Measurements from ENCODE around the gene BCR. TPM values are rescaled to one million over a fixed set of nuclear protein-coding genes. Genes with fewer than 3 reads are reported as not detected.
"Not testable (repeated sequence)": the region's sequence is repeated elsewhere in the genome, so short reads cannot be mapped to it uniquely, and the experiment has no call there.

Gene BCR
- total RNA-seq, 2 donors from 2014 or later, result 27.0 to 41.3 TPM

- Histone ChIP-seq H3K9me3 (no peaks in the 10 kb centered on the region), H3K27me3 (no peaks in the 10 kb centered on the region), H3K36me3 (no peaks in the 10 kb centered on the region), H3K4me1 (no peaks in the 10 kb centered on the region), H3K27ac (no peak overlapping the region), H3K4me3 (no peak overlapping the region)
- TF ChIP-seq, protein P1, sequence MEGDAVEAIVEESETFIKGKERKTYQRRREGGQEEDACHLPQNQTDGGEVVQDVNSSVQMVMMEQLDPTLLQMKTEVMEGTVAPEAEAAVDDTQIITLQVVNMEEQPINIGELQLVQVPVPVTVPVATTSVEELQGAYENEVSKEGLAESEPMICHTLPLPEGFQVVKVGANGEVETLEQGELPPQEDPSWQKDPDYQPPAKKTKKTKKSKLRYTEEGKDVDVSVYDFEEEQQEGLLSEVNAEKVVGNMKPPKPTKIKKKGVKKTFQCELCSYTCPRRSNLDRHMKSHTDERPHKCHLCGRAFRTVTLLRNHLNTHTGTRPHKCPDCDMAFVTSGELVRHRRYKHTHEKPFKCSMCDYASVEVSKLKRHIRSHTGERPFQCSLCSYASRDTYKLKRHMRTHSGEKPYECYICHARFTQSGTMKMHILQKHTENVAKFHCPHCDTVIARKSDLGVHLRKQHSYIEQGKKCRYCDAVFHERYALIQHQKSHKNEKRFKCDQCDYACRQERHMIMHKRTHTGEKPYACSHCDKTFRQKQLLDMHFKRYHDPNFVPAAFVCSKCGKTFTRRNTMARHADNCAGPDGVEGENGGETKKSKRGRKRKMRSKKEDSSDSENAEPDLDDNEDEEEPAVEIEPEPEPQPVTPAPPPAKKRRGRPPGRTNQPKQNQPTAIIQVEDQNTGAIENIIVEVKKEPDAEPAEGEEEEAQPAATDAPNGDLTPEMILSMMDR (IDR thresholded peaks at IDR 0.05), result no peak
- DNase-seq (ENCODE audit: low spot score), result no peak
These were observed 185.2 kb downstream of the BCR start for GRCh38 chr22:23365524-23365923.

GRCh38 chr22:23365961-23366360 is 185.7 kb downstream of the BCR start:
- no peak for DNase-seq (ENCODE audit: low spot score)
- TF ChIP-seq, protein P1 (IDR thresholded peaks at IDR 0.05), result no peak
- H3K27me3 ChIP-seq, result no peaks in the 10 kb centered on the region

GRCh38 chr22:23367196-23367595 is 186.9 kb downstream of the BCR start:
- not testable (repeated sequence) for DNase-seq (ENCODE audit: low spot score); H3K27ac ChIP-seq; H3K4me1 ChIP-seq; H3K27me3 ChIP-seq; H3K36me3 ChIP-seq; H3K4me3 ChIP-seq; H3K9me3 ChIP-seq

More at GRCh38 chr22:23365961-23366360, 185.7 kb downstream of the BCR start:
- no peak overlapping the region for H3K4me3 ChIP-seq
- H3K9me3 ChIP-seq, result no peaks in the 10 kb centered on the region
- no peak overlapping the region for H3K27ac ChIP-seq
- H3K4me1 ChIP-seq, result no peaks in the 10 kb centered on the region
- H3K36me3 ChIP-seq, result no peaks in the 10 kb centered on the region

Other genes with a start within 250 kb of the BCR start
- 1 to 10 TPM; 1.9 to 3.2 TPM for gene GNAZ, start 110.0 kb upstream of the BCR start, total RNA-seq
- not detected for gene RSPH14, start 38.5 kb upstream of the BCR start, total RNA-seq
- 1 to 10 TPM in 1 of 2 donors, under 1 TPM in 1; 0.59 to 2.0 TPM for gene RAB36, start 35.0 kb upstream of the BCR start, total RNA-seq

All from right atrium auricular region (tissue), 2 donors.